HepG2 (cell line): ENCODE results near the gene FAM193A. TPM values are rescaled to one million over a fixed set of nuclear protein-coding genes. Genes with fewer than 3 reads are reported as not detected.

Experiments used
- ATAC-seq: fragments of 200-7000 bp; cut with Tn5 transposase; 3 replicates; pipeline ENCODE4 v1.9.1; 2020; ENCODE audit warnings: mild to moderate bottlenecking, moderate library complexity
- BruUV-seq: library from RNA; stranded (reverse); fragments of 400-500 nt; replicated peaks from 2 replicates; lab custom pipeline; 2021; lab: Mats Ljungman, UMichigan
- CTCF ChIA-PET: fragments of 300-600 bp; formaldehyde crosslinking; extraction: SDS; loops from one replicate; lab custom pipeline; 2021; ENCODE audit warnings: low total read pairs, inconsistent platforms, low intra/inter-chr PET ratio; lab: Yijun Ruan, JAX
- POLR2A ChIA-PET: fragments of 350-600 bp; sonication (Branson Sonifier 250); formaldehyde crosslinking; loops from one replicate; lab custom pipeline; 2020; ENCODE audit warnings: antibody characterized with exemption, inconsistent platforms; lab: Yijun Ruan, JAX
- DNase-seq: peaks from one replicate; pipeline ENCODE4 v3.0.0-alpha.2; 2015; ENCODE audit warnings: low spot score
- FAIRE-seq: peaks from 3 replicates; lab custom pipeline; 2011; peaks lifted over from hg19 to GRCh38; lab: Jason Lieb, UNC
- H2AFZ ChIP-seq: one replicate; pipeline ENCODE4 v1.6.1; 2011; ENCODE audit warnings: low read length, inconsistent platforms
- H3K27ac ChIP-seq: fragments of 300-600 bp; 3 replicates; pipeline ENCODE4 v1.8.0; 2011; ENCODE audit warnings: mixed run types, mild to moderate bottlenecking, mixed read lengths, low read length, inconsistent platforms; ENCODE audit not compliant: insufficient read depth; ENCODE audit errors: extremely low read length
- H3K27me3 ChIP-seq, 2 experiments: fragments of 200-600 bp in 1 of 2; 2 replicates in 1 of 2; 3 replicates in 1 of 2; pipeline versions ENCODE4 v1.6.0 to v1.8.0; 2011; ENCODE audit warnings: low read length in 2 of 2, mild to moderate bottlenecking in 2 of 2, moderate library complexity in 2 of 2, inconsistent platforms in 1 of 2; ENCODE audit not compliant: insufficient read depth in 2 of 2, control insufficient read depth in 1 of 2
- H3K36me3 ChIP-seq, 2 experiments: fragments of 200-600 bp in 1 of 2; replicated peaks in 1 of 2; 2 replicates in 1 of 2; 3 replicates in 1 of 2; pipeline versions ENCODE4 v1.5.1 to v1.8.0; 2011; ENCODE audit warnings: low read length in 2 of 2, inconsistent platforms in 1 of 2; ENCODE audit not compliant: insufficient read depth in 2 of 2, control insufficient read depth in 1 of 2
- H3K4me1 ChIP-seq: 2 replicates; pipeline ENCODE4 v1.5.1; 2012; ENCODE audit warnings: low read length, inconsistent platforms; ENCODE audit not compliant: insufficient read depth
- H3K4me2 ChIP-seq: 2 replicates; pipeline ENCODE4 v1.6.0; 2011; ENCODE audit warnings: low read depth, low read length, inconsistent platforms
- H3K4me3 ChIP-seq, 3 experiments: fragments of 200-600 bp in 1 of 3; sonication (generic), shearing (Covaris generic) in 1 of 3; replicated peaks in 1 of 3; 2 replicates each; pipeline ENCODE4 v1.5.1; 2011 to 2016; ENCODE audit warnings: low read length in 3 of 3, inconsistent platforms in 2 of 3, low read depth in 2 of 3, mild to moderate bottlenecking in 2 of 3, control low read depth in 1 of 3, mixed read lengths in 1 of 3; ENCODE audit not compliant: insufficient read depth in 1 of 3
- H3K79me2 ChIP-seq: one replicate; pipeline ENCODE4 v1.6.1; 2011; ENCODE audit warnings: low read length, inconsistent platforms; ENCODE audit not compliant: insufficient read depth
- H3K9ac ChIP-seq: 2 replicates; pipeline ENCODE4 v1.6.0; 2011; ENCODE audit warnings: mild to moderate bottlenecking, low read depth, low read length, inconsistent platforms; ENCODE audit not compliant: insufficient read depth
- H3K9me3 ChIP-seq: 2 replicates; pipeline ENCODE4 v1.5.1; 2012; ENCODE audit warnings: mild to moderate bottlenecking, low read length
- H4K20me1 ChIP-seq: 2 replicates; pipeline ENCODE4 v1.6.0; 2011; ENCODE audit warnings: inconsistent platforms, mild to moderate bottlenecking, low read length, moderate library complexity; ENCODE audit not compliant: insufficient read depth
- ZFAT ChIP-seq: sonication (generic); formaldehyde crosslinking; conservative IDR thresholded peaks from 2 replicates; pipeline ENCODE4 v1.8.1; 2023; ENCODE audit warnings: missing genetic modification reagents, inconsistent platforms
- ZNF367 ChIP-seq: sonication (generic); formaldehyde crosslinking; IDR thresholded peaks from 2 replicates; pipeline ENCODE4 v1.4.0; 2020; ENCODE audit warnings: missing genetic modification reagents, borderline replicate concordance
- WGBS: methylation state at CpG from one replicate; pipeline ENCODE4 v1.1.6; 2017; ENCODE audit warnings: low lambda C conversion rate; 5-methylcytosine and 5-hydroxymethylcytosine counted together
- in situ Hi-C: cut with HindIII; loops from 2 replicates; pipeline ENCODE4 v1.10.0; 2017; ENCODE audit warnings: low pct_unique_long_range_greater_than_20kb; ENCODE audit not compliant: extremely low pct_ligation_motif_present
- intact Hi-C: fragments of 100-400 bp; cut with micrococcal nuclease; formaldehyde crosslinking; loops from one replicate; pipeline ENCODE4 v1.10.0; 2022; ENCODE audit not compliant: unreplicated experiment
- polyA plus RNA-seq, 8 experiments: library from polyadenylated mRNA; depleted of rRNA in 3 of 8; stranded (reverse) in 7 of 8; unstranded in 1 of 8; fragments of >200 nt; fragmentation: Illumina TruSeq in 4 of 8; extraction: Trizol in 4 of 8; gene quantifications; 2 replicates each; pipeline versions ENCODE4 v1.2.1 to v1.2.3, GENCODE V29; 2011 to 2016; ENCODE audit warnings: low read depth in 4 of 8, missing spikeins in 1 of 8, mixed read lengths in 1 of 8; ENCODE audit not compliant: insufficient read depth in 1 of 8
- total RNA-seq, 5 experiments: library from RNA; depleted of rRNA; stranded (reverse); fragments of >200 nt; fragmentation: Illumina TruSeq; extraction: Trizol; gene quantifications; 2 replicates each; pipeline ENCODE4 v1.2.3, GENCODE V29; 2016; ENCODE audit warnings: low read depth in 1 of 5
- TF ChIP-seq, protein P1 (sequence below): sonication (generic); formaldehyde crosslinking; IDR thresholded peaks from 2 replicates; pipeline ENCODE4 v1.9.0; 2021; ENCODE audit warnings: missing genetic modification reagents, borderline replicate concordance
- TF ChIP-seq, protein P2 (sequence below): sonication (generic); formaldehyde crosslinking; IDR thresholded peaks from 2 replicates; pipeline ENCODE4 v1.4.0; 2020; ENCODE audit warnings: missing genetic modification reagents

The FAM193A gene
- total and polyA plus RNA-seq, 2 of the 13 experiments (the other 11 are each of a cell fraction or from before 2014, with no cell fraction given) = 5.7 to 8.7 TPM

DNA sequence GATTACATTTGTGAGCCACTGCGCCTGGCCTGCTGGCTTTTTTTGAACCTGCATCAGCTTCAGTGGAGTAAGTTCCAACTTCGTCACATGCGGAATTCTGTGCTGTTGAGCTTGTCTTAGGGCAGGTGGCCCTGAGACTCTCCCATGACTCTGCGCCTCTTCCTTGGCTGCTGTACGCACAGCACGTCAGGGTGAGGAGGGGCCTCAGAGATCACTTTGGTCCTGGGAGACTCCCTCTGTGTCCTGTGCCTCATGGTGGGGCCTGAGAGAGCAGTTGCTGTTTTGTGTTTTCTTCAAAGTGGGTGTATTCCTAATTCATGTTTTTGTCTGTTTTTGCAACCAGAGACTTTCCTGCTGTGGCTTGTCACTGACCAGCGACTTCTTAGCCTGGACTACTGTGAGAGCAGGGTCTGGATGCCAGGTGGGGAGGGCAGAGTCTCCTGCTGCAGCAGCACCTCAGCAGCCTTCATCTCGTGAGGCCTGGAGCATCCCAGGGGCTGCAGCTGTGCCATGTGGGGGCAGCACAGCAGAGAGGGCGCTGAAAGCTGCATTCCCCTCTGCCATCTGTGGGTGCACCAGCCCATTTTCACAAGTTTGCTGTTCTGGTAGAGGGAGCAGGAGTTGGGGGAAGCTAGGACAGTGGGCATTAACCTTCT is 111.8 kb downstream of the FAM193A start:
- Histone ChIP-seq H3K36me3 (peaks cover 30 to 71% of the 10 kb centered on the region in 2 experiments; a peak in 4 of 5 replicates), H3K9me3 (no peaks in the 10 kb centered on the region), H3K4me3 (no peak overlapping the region), H3K27ac (no peak overlapping the region), H2AFZ (no peak overlapping the region), H3K9ac (no peak overlapping the region), H3K27me3 (no peaks in the 10 kb centered on the region), H3K4me1 (no peaks in the 10 kb centered on the region)
- in situ Hi-C loops = no loop called here
- ATAC-seq (no peak), DNase-seq (no peak)
- no TSS peak for BruUV-seq
- CTCF ChIA-PET = no interaction called here
- WGBS = over 99% methylated on average over 8 of the region's 9 CpGs
- TF ChIP-seq ZFAT = no peak
- no peak for TF ChIP-seq ZNF367
- TF ChIP-seq, all 625 proteins: peak for 0
- Histone ChIP-seq H3K79me2 (no peaks in the 10 kb centered on the region), H3K4me2 (no peak overlapping the region), H4K20me1 (no peaks in the 10 kb centered on the region)
- POLR2A ChIA-PET = no interaction called here
- intact Hi-C loops = no loop called here
- FAIRE-seq = no peak

DNA sequence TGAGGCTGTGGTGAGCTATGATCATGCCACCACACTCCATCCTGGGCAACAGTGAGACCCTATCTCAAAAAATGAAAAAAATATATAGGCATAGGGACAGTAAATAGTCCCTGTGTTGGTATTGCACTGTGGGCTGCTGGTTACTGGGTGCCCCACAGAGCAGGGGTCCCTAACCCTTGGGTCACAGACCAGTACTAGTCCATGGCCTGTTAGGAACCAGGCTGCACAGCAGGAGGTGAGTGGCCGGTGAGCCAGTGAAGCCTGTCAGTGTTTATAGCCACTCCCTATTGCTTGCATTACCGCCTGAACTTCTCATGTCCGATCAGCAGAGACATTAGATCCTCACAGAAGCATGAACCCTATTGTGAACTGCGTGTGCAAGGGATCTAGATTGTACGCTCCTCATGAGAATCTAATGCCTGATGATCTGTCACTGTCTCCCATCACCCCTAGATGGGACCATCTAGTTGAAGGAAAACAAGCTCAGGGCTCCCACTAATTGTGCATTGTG is 113.2 kb downstream of the FAM193A start:
- no peak for FAIRE-seq
- ATAC-seq = no peak
- no peak overlapping the region for H3K27ac ChIP-seq
- H3K9me3 ChIP-seq = no peaks in the 10 kb centered on the region
- intact Hi-C loops = no loop called here
- peaks cover 25 to 58% of the 10 kb centered on the region in 2 experiments; a peak in 4 of 5 replicates for H3K36me3 ChIP-seq
- H3K4me1 ChIP-seq = no peaks in the 10 kb centered on the region
- H2AFZ ChIP-seq = no peak overlapping the region
- TF ChIP-seq, protein P1, sequence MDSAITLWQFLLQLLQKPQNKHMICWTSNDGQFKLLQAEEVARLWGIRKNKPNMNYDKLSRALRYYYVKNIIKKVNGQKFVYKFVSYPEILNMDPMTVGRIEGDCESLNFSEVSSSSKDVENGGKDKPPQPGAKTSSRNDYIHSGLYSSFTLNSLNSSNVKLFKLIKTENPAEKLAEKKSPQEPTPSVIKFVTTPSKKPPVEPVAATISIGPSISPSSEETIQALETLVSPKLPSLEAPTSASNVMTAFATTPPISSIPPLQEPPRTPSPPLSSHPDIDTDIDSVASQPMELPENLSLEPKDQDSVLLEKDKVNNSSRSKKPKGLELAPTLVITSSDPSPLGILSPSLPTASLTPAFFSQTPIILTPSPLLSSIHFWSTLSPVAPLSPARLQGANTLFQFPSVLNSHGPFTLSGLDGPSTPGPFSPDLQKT (CRISPR knock-in tag) = no peak
- TF ChIP-seq, protein P2, sequence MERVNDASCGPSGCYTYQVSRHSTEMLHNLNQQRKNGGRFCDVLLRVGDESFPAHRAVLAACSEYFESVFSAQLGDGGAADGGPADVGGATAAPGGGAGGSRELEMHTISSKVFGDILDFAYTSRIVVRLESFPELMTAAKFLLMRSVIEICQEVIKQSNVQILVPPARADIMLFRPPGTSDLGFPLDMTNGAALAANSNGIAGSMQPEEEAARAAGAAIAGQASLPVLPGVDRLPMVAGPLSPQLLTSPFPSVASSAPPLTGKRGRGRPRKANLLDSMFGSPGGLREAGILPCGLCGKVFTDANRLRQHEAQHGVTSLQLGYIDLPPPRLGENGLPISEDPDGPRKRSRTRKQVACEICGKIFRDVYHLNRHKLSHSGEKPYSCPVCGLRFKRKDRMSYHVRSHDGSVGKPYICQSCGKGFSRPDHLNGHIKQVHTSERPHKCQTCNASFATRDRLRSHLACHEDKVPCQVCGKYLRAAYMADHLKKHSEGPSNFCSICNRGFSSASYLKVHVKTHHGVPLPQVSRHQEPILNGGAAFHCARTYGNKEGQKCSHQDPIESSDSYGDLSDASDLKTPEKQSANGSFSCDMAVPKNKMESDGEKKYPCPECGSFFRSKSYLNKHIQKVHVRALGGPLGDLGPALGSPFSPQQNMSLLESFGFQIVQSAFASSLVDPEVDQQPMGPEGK (CRISPR knock-in tag) = no peak
- H3K4me3 ChIP-seq = no peak overlapping the region
- in situ Hi-C loops = no loop called here
- DNase-seq = no peak
- ChIA-PET POLR2A (no interaction called here), CTCF (no interaction called here)
- no peaks in the 10 kb centered on the region for H3K27me3 ChIP-seq
- 89% methylated on average over 3 of the region's 5 CpGs for WGBS
- H3K9ac ChIP-seq = no peak overlapping the region
- H3K4me2 ChIP-seq = no peak overlapping the region
- H4K20me1 ChIP-seq = no peaks in the 10 kb centered on the region
- BruUV-seq = no TSS peak
- H3K79me2 ChIP-seq = no peaks in the 10 kb centered on the region
